Neutrophil (primary cell): Measurements from ENCODE around the gene STX17.

Experiments used
- H3K27ac ChIP-seq: fragments of 200-600 bp; sonication (generic); 2 replicates; pipeline ENCODE4 v1.5.1; 2016; ENCODE audit warnings: mild to moderate bottlenecking, moderate library complexity
- H3K27me3 ChIP-seq: fragments of 200-600 bp; sonication (generic); 2 replicates; pipeline ENCODE4 v1.6.0; 2016; ENCODE audit warnings: mild to moderate bottlenecking
- H3K36me3 ChIP-seq: fragments of 200-600 bp; sonication (generic); 2 replicates; pipeline ENCODE4 v1.5.1; 2017
- H3K4me1 ChIP-seq, 2 experiments: fragments of 200-600 bp in 1 of 2; sonication (generic) in 1 of 2; 1 replicate in 1 of 2; 2 replicates in 1 of 2; pipeline versions ENCODE4 v1.5.1 to v1.6.1; 2013 to 2016; ENCODE audit warnings: low read depth in 1 of 2, low read length in 1 of 2, mild to moderate bottlenecking in 1 of 2, moderate library complexity in 1 of 2; ENCODE audit not compliant: control insufficient read depth in 1 of 2, insufficient read depth in 1 of 2
- H3K4me3 ChIP-seq, 2 experiments: fragments of 200-600 bp in 1 of 2; sonication (generic) in 1 of 2; 1 replicate in 1 of 2; 2 replicates in 1 of 2; pipeline ENCODE4 v1.5.1; 2013 to 2016; ENCODE audit warnings: low read depth in 1 of 2, low read length in 1 of 2, mild to moderate bottlenecking in 1 of 2, moderate library complexity in 1 of 2
- H3K9me3 ChIP-seq: fragments of 200-600 bp; sonication (generic); 2 replicates; pipeline ENCODE4 v1.5.1; 2016
- TF ChIP-seq, protein P1 (sequence below): fragments of 200-600 bp; sonication (generic); IDR thresholded peaks from 2 replicates; pipeline ENCODE4 v1.5.1; 2016; ENCODE audit warnings: antibody characterized with exemption

The STX17 gene

DNA sequence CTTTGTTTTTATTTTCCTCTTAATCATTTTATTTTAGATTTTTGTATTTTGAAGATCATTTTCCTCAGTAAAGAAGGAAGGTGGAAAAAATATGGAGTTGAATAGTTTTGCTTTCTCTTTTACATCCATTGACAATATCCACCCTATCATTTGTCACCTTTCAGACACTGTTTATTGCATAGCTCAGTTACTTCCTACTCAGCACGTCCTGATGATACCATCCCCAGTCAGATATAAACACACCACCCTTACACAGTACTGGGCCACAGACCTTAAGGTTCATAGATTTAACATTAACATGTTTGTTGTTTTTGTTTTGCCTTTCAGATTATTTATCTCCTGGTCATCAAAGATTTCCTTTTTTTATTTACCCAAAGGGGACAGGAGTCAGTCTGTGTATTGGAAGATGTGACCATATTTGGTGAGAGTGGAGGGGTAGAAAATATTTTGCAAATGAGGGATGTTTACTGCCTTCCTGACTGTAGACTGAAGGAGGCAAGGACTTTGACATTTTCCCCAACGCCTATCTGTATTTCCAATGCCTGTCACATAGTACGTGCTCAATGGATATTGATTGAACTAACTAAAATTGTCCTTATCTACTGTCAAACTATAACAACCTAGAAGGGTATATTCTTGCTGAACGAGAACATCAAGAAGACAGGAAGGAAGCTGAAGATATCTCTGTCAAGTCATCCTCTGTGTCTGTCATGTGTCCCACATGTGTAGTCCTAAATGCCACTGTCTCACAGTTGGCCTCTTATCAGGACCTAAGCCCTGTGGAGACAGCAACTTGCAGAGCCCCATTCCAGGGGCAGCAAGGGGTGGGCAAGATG, 15.6 kb downstream of the STX17 start:
- Histone ChIP-seq H3K27me3 (no peaks in the 10 kb centered on the region), H3K27ac (no peak overlapping the region), H3K36me3 (peaks cover 23% of the 10 kb centered on the region), H3K9me3 (no peaks in the 10 kb centered on the region), H3K4me1 (no peaks in the 10 kb centered on the region), H3K4me3 (no peak overlapping the region)
- TF ChIP-seq, protein P1, sequence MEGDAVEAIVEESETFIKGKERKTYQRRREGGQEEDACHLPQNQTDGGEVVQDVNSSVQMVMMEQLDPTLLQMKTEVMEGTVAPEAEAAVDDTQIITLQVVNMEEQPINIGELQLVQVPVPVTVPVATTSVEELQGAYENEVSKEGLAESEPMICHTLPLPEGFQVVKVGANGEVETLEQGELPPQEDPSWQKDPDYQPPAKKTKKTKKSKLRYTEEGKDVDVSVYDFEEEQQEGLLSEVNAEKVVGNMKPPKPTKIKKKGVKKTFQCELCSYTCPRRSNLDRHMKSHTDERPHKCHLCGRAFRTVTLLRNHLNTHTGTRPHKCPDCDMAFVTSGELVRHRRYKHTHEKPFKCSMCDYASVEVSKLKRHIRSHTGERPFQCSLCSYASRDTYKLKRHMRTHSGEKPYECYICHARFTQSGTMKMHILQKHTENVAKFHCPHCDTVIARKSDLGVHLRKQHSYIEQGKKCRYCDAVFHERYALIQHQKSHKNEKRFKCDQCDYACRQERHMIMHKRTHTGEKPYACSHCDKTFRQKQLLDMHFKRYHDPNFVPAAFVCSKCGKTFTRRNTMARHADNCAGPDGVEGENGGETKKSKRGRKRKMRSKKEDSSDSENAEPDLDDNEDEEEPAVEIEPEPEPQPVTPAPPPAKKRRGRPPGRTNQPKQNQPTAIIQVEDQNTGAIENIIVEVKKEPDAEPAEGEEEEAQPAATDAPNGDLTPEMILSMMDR: no peak

DNA sequence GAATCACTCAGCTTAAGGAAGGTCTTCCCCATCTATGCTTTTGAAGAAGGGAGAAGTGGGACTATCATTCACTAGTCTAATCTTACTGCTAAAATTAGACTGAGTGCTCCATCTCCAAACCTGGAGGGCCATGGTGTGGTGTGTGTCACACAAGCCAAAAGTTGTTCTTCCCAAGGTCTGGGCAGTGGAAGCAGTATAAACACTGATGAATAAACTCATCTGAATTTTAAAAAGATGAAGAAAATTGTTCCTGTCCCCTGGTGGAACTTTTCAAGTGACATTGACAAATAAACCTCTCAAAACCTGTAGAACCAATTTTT, 16.2 kb downstream of the STX17 start:
- no peak overlapping the region for H3K4me3 ChIP-seq
- H3K36me3 ChIP-seq: peaks cover 23% of the 10 kb centered on the region
- TF ChIP-seq, protein P1: no peak
- no peaks in the 10 kb centered on the region for H3K4me1 ChIP-seq
- no peak overlapping the region for H3K27ac ChIP-seq
- no peaks in the 10 kb centered on the region for H3K27me3 ChIP-seq
- H3K9me3 ChIP-seq: no peaks in the 10 kb centered on the region

DNA sequence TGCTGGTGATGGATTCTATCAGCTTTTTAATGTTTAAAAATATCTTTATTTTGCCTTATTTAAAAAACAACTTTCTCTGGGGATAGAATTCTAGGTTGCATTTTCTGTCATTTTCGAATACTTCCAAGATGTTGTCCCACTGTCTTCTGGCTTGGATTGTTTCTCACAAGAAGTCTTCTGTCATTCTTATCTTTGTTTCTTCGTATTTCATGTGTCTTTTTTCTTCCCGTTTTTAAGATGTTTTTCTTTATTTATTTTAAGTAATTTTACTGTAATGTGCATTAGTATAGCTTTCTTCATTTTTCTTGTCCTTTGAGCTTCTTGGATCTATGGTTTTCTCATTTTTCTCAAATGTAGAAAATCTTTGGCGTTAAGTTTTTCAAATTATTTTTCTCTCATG, 19.1 kb downstream of the STX17 start:
- TF ChIP-seq, protein P1: no peak
- H3K4me1 ChIP-seq: no peaks in the 10 kb centered on the region
- H3K9me3 ChIP-seq: no peaks in the 10 kb centered on the region
- no peaks in the 10 kb centered on the region for H3K27me3 ChIP-seq
- H3K4me3 ChIP-seq: no peak overlapping the region
- peaks cover 16% of the 10 kb centered on the region for H3K36me3 ChIP-seq
- H3K27ac ChIP-seq: no peak overlapping the region

- Histone ChIP-seq H3K36me3 (no peaks in the 10 kb centered on the region), H3K4me1 (no peaks in the 10 kb centered on the region), H3K27ac (no peak overlapping the region), H3K9me3 (no peaks in the 10 kb centered on the region), H3K4me3 (no peak overlapping the region), H3K27me3 (no peaks in the 10 kb centered on the region)
- TF ChIP-seq, protein P1: no peak
Measured at GRCh38 chr9:99929652-99930051, 23.2 kb downstream of the STX17 start.

GRCh38 chr9:99931155-99931840, 24.8 kb downstream of the STX17 start:
- H3K9me3 ChIP-seq: no peaks in the 10 kb centered on the region
- TF ChIP-seq, protein P1: no peak
- H3K4me3 ChIP-seq: no peak overlapping the region
- H3K27ac ChIP-seq: no peak overlapping the region
- H3K27me3 ChIP-seq: no peaks in the 10 kb centered on the region
- H3K4me1 ChIP-seq: no peaks in the 10 kb centered on the region
- no peaks in the 10 kb centered on the region for H3K36me3 ChIP-seq
